HCT116 (cell line): ENCODE measurements around the gene ALDH5A1.

Experiments used
- ATF3 ChIP-seq: IDR thresholded peaks from 2 replicates; pipeline ENCODE4 v1.6.1; 2012
- CTCF ChIP-seq, 3 experiments: fragments of 200-600 bp in 1 of 3; sonication (generic) in 1 of 3; IDR thresholded peaks in 2 of 3; conservative IDR thresholded peaks in 1 of 3; 2 replicates each; pipeline ENCODE4 v1.5.1; 2012 to 2017; ENCODE audit warnings: low read depth in 2 of 3, low read length in 2 of 3, antibody characterized with exemption in 1 of 3, borderline replicate concordance in 1 of 3, control low read depth in 1 of 3, mild to moderate bottlenecking in 1 of 3, mixed read lengths in 1 of 3, mixed run types in 1 of 3, moderate library complexity in 1 of 3; ENCODE audit not compliant: insufficient read depth in 1 of 3
- EGR1 ChIP-seq: IDR thresholded peaks from 2 replicates; pipeline ENCODE4 v1.6.1; 2012; ENCODE audit warnings: low read depth
- MAX ChIP-seq: IDR thresholded peaks from 2 replicates; pipeline ENCODE4 v1.6.1; 2012
- POLR2A ChIP-seq: IDR thresholded peaks from 2 replicates; pipeline ENCODE4 v1.7.0; 2011; ENCODE audit warnings: borderline replicate concordance; ENCODE audit not compliant: insufficient read depth, insufficient read length; ENCODE audit errors: extremely low read depth
- POLR2AphosphoS5 ChIP-seq: IDR thresholded peaks from 2 replicates; pipeline ENCODE4 v1.6.1; 2011; ENCODE audit warnings: mild to moderate bottlenecking, low read depth, low read length, moderate library complexity
- RAD21 ChIP-seq: IDR thresholded peaks from 2 replicates; pipeline ENCODE4 v1.6.1; 2012; ENCODE audit warnings: low read depth, mild to moderate bottlenecking
- SP1 ChIP-seq: IDR thresholded peaks from 2 replicates; pipeline ENCODE4 v1.6.1; 2012; ENCODE audit warnings: low read depth

- TF ChIP-seq CTCF (IDR thresholded peaks at IDR 0.05 in 2 of 3, conservative IDR thresholded peaks at IDR 0.05 in 1 of 3; ENCODE audit: borderline replicate concordance in 1 of 3, insufficient read depth in 1 of 3, low read depth in 2 of 3, low read length in 2 of 3) (no peak), POLR2A (no peak), POLR2AphosphoS5 (no peak), RAD21 (no peak), ATF3 (no peak), EGR1 (no peak), SP1 (no peak), MAX (no peak)
These were observed 51.7 kb downstream of the ALDH5A1 start for GRCh38 chr6:24546439-24546838.
